Kidney (tissue), 14 donors: ENCODE measurements around the gene NCOR2. TPM values are rescaled to one million over a fixed set of nuclear protein-coding genes. Genes with fewer than 3 reads are reported as not detected.
A peak's percentile ranks its signal among the peaks of the same experiment; 100 is the strongest.

Experiments used
- DNase-seq, 5 donors: peaks; one replicate each; pipeline ENCODE4 v3.0.0-alpha.2; 2013 to 2020
- FAIRE-seq: peaks from 2 replicates; lab custom pipeline; 2012; peaks lifted over from hg19 to GRCh38; lab: Jason Lieb, UNC
- H3K27ac ChIP-seq, 2 donors: one replicate each; pipeline ENCODE4 v1.7.0; 2013; ENCODE audit warnings: low read depth in 2 of 2, low read length in 2 of 2, inconsistent platforms in 1 of 2
- H3K27me3 ChIP-seq: one replicate; pipeline ENCODE4 v1.7.1; 2013; ENCODE audit warnings: low read length, inconsistent platforms; ENCODE audit not compliant: control insufficient read depth, insufficient read depth
- H3K36me3 ChIP-seq, 3 donors: one replicate each; pipeline versions ENCODE4 v1.7.0 to v1.7.1; 2013; ENCODE audit warnings: low read length in 3 of 3, control low read depth in 1 of 3, inconsistent platforms in 1 of 3; ENCODE audit not compliant: insufficient read depth in 3 of 3, control insufficient read depth in 2 of 3
- H3K4me1 ChIP-seq, 3 donors: one replicate each; pipeline versions ENCODE4 v1.7.0 to v1.7.1; 2013; ENCODE audit warnings: low read length in 3 of 3, inconsistent platforms in 1 of 3, low read depth in 1 of 3; ENCODE audit not compliant: control insufficient read depth in 2 of 3, insufficient read depth in 2 of 3
- H3K4me3 ChIP-seq, 3 donors: one replicate each; pipeline versions ENCODE4 v1.7.0 to v1.8.1; 2013; ENCODE audit warnings: low read length in 3 of 3, control low read depth in 1 of 3, inconsistent platforms in 1 of 3
- H3K9ac ChIP-seq, 3 donors: one replicate each; pipeline versions ENCODE4 v1.7.0 to v1.7.1; 2013; ENCODE audit warnings: low read length in 3 of 3, control low read depth in 1 of 3, inconsistent platforms in 1 of 3
- H3K9me3 ChIP-seq, 3 donors: one replicate each; pipeline versions ENCODE4 v1.7.0 to v1.7.1; 2013; ENCODE audit warnings: low read length in 3 of 3, control low read depth in 1 of 3, inconsistent platforms in 1 of 3; ENCODE audit not compliant: control insufficient read depth in 2 of 3, insufficient read depth in 1 of 3
- intact Hi-C: fragments of 100-400 bp; cut with DNase I; formaldehyde crosslinking; loops from one replicate; pipeline ENCODE4 v1.11.1; 2022
- polyA plus RNA-seq: library from polyadenylated mRNA; stranded (reverse); fragments of 350-450 nt; fragmentation: Illumina TruSeq; extraction: RNeasy Lipid Tissue Mini Kit (QIAGEN cat#74804); gene quantifications from one replicate; pipeline ENCODE4 v1.2.3, GENCODE V29; 2014; ENCODE audit warnings: low read depth, low replicate concordance; ENCODE audit not compliant: insufficient read depth
- total RNA-seq: library from RNA; stranded (reverse); fragmentation: NEBNext Ultra II Directional; extraction: Animal tissue kit (Norgen Biotek cat#: 25700); gene quantifications from one replicate; pipeline ENCODE4 v1.2.1, GENCODE V29; 2021
- TF ChIP-seq, protein P1 (sequence below): IDR thresholded peaks from 3 replicates; pipeline ENCODE4 v1.5.1; 2012; ENCODE audit warnings: mild to moderate bottlenecking, moderate library complexity, borderline replicate concordance; ENCODE audit not compliant: insufficient read depth; ENCODE audit errors: extremely low read depth
- donor health status: control.
- donor health status: control.
- donor health status: control.
- donor health status: control.
- donor health status: control.
- donor health status: DM: yes; HTN: yes; CAD: no.
- donor health status: Normal renal cell carcinoma (clear cell type).

The NCOR2 gene
- total and polyA plus RNA-seq, 2 donors from 2014 or later = 18.7 to 205 TPM

DNA sequence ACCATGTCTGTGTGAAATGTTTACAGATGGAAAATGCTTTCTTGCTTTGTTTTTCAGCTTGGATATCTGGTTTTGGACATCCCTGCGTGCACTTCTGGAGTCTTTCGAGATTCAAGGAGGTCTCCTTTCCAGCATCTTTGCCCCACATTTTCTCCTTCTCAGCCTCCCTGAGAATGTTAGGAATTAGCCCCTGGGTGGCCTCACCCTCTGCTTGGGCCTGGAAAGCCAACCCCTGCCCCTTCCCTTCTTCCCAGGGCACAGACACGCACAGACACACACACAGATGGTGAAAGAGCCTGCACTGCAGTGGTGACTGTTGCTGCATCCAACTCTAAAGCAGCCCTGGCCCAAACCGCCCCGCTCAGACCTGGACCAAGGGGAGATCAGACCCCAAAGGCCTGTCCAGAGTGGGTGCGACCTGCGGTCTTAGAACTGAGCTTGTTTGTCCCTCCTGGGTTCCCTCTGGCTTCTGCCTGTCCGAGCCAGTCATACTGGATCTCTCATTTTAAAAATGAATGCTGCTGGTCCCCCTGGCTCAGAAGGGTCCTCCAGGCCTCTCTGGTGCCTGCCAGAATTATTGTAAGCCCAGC is 8.7 kb upstream of the NCOR2 start:
- no peaks in the 10 kb centered on the region for H3K27me3 ChIP-seq
- H3K4me3 ChIP-seq = no peak overlapping the region
- peak in 1 of 5 donors; percentile 53 for DNase-seq
- H3K27ac ChIP-seq = no peak overlapping the region
- no peak for FAIRE-seq
- H3K36me3 ChIP-seq = no peaks in the 10 kb centered on the region
- TF ChIP-seq, protein P1, sequence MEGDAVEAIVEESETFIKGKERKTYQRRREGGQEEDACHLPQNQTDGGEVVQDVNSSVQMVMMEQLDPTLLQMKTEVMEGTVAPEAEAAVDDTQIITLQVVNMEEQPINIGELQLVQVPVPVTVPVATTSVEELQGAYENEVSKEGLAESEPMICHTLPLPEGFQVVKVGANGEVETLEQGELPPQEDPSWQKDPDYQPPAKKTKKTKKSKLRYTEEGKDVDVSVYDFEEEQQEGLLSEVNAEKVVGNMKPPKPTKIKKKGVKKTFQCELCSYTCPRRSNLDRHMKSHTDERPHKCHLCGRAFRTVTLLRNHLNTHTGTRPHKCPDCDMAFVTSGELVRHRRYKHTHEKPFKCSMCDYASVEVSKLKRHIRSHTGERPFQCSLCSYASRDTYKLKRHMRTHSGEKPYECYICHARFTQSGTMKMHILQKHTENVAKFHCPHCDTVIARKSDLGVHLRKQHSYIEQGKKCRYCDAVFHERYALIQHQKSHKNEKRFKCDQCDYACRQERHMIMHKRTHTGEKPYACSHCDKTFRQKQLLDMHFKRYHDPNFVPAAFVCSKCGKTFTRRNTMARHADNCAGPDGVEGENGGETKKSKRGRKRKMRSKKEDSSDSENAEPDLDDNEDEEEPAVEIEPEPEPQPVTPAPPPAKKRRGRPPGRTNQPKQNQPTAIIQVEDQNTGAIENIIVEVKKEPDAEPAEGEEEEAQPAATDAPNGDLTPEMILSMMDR = no peak
- intact Hi-C loops = no loop called here
- no peaks in the 10 kb centered on the region for H3K9me3 ChIP-seq
- no peaks in the 10 kb centered on the region for H3K4me1 ChIP-seq
- H3K9ac ChIP-seq = no peak overlapping the region

GRCh38 chr12:124573839-124574786 is 6.7 kb upstream of the NCOR2 start:
- DNase-seq (peak in 1 of 5 donors; percentile 53), FAIRE-seq (no peak)
- Histone ChIP-seq H3K9me3 (no peaks in the 10 kb centered on the region), H3K4me1 (no peaks in the 10 kb centered on the region), H3K36me3 (no peaks in the 10 kb centered on the region), H3K4me3 (no peak overlapping the region), H3K27me3 (no peaks in the 10 kb centered on the region), H3K27ac (no peak overlapping the region), H3K9ac (no peak overlapping the region)
- TF ChIP-seq, protein P1 = no peak
- intact Hi-C loops = no loop called here

DNA sequence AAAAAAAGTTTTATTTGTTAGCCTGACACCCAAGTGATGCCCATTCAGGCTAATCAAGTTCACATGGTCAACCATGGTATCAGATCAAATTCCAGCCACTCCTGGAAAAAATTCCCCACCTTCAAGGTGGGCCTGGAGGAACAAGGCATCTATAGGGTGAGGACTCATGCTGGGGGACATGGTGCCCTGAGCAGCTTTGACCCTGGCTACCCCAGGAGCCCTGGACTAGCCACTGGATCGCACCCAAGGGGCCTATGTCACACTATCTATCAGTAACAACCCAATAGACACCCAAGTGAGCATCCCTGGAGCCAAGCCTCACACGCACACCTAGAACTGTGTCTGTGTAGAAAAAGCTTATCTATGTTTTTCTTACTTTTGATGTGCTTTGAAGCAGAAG is 4.1 kb upstream of the NCOR2 start:
- no peaks in the 10 kb centered on the region for H3K27me3 ChIP-seq
- FAIRE-seq = no peak
- intact Hi-C loops = no loop called here
- H3K4me1 ChIP-seq = peaks cover 0 to 5% (median 4%) of the 10 kb centered on the region in 3 donors
- DNase-seq = peak in 1 of 5 donors; percentile 26
- no peaks in the 10 kb centered on the region for H3K36me3 ChIP-seq
- H3K9ac ChIP-seq = no peak overlapping the region
- no peak overlapping the region for H3K4me3 ChIP-seq
- H3K27ac ChIP-seq = no peak overlapping the region
- H3K9me3 ChIP-seq = no peaks in the 10 kb centered on the region
- TF ChIP-seq, protein P1 = no peak
